Stimulated activated naive CD4-positive, alpha-beta T cell treated with Interleukin-2 at 50 U/mL for 16 hours (primary cell): ENCODE measurements around the gene TSPEAR.
"Not testable (repeated sequence)": the region's sequence is repeated elsewhere in the genome, so short reads cannot be mapped to it uniquely, and the experiment has no call there.

Experiments used
- DNase-seq: peaks from one replicate; lab custom pipeline; 2025; lab: John Stamatoyannopoulos, UW

TSPEAR gene

GRCh38 chr21:44568667-44569556 lies 142.5 kb downstream of the TSPEAR start:
- no peak for DNase-seq

DNA sequence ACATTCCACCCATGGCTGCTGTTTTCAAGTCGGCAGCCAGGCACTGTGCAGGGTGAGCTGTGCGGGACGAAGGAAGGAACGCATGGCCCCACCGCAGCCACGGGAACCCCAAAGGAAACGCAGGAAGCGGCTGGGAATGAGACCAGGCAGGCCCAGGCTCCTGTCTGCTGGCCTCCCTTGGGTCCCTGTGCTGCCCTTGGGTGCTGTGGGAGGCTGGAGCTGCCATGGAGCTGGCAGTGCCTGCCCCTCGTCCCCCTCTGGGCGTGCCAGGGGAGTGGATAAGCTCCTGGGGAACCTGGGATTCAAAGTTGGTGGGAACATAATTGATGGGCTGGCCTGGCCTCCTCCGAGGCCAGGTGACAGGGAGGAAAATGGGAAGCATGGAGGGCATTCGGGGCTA lies 143.1 kb downstream of the TSPEAR start:
- DNase-seq, result no peak

DNA sequence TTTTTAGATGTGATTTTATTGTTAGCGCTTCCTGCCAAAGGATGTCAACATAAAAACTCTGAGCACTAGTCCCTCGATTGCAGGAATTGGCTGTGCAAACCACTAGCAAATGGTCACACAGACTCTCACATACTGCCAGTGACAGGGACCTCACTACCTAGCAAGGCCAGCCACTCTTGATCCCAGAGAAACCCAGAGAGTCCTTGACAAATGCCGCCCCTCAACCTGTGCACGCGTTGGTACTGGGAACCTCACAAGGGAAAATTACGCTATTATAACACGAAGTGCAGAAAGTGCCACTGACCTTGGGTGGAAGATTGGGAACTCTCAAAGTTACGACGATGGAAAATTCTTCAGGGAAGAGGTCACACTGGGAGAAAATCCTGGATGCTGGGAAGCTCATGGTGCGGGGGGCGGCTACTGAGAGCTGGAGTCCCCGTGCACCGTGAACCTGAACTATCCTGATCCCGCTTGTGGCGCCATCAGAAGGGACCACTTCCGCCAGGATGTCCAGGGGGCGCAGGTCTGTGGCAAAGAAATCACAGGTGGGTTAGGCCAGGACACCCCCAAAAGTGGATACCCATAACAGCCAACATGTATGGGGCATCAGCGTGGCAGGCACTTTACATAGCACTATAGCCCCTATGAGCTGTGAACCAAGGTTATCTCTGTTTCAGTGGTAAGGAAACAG lies 143.7 kb downstream of the TSPEAR start:
- DNase-seq, result no peak

DNA sequence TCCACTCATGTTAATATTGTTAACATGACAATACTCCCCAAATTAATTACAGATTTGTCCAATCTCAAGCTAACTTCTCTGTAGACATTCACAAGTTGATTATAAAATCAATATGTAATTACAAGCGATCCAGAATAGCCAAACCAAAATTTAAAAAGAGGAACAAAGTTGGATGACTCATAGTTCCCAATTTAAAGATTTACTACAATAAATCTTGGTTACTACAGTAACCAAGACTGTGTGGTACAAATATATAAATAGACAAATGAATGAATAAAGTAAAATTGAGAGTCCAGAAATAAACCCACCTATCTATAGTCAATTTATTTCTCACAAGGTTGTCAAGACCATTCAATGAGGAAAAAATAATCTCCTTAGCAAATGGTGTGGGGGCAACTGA lies 145.0 kb downstream of the TSPEAR start:
- no peak for DNase-seq

DNA sequence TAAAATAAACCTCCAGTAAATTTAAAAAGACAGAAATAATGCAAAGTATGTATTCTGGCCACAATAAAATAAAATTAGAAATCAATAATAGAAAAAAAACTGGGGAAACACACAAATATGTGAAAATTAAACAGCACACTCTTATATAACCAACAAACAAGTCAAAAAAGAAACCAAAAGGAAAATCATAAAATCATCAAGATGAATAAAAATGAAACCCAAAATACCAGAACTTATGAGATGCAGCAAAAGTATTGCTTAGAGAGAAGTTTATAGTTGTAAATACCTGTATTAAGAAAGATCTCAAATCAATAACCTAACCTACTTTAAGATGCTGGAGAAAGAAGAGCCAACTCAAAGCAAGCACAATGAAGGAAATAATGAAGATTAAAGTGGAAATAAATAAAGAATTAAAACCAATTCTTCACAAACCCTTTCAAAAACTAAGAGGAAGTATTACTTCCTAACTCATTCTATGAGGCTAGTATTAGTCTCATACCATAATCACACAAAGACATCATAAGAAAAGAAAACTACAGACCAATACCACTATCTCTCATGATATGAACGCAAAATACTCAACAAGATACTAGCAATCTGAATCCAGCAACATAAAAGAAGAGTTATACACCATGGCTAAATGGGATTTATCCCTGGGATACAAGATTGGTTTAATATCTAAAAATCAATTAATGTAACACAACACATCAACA lies 146.3 kb downstream of the TSPEAR start:
- no peak for DNase-seq

DNA sequence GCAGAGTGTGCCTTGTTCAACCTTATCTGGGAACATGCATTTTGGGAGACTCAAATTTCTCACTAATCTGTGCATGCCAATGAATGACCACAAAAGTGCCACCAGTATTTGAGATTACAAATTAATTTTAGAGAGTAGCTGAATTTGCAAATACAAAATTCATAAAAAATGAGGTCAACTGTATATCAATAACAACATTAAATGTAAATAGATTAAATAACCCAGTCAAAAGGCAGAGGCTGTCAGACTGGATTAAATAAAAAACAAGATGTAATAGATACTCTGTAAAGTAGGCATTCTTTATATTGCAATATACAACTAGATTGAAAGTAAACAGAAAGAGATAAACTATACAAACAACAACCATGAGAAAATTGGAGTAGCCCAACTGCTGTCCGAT lies 147.3 kb downstream of the TSPEAR start:
- DNase-seq, result no peak

DNA sequence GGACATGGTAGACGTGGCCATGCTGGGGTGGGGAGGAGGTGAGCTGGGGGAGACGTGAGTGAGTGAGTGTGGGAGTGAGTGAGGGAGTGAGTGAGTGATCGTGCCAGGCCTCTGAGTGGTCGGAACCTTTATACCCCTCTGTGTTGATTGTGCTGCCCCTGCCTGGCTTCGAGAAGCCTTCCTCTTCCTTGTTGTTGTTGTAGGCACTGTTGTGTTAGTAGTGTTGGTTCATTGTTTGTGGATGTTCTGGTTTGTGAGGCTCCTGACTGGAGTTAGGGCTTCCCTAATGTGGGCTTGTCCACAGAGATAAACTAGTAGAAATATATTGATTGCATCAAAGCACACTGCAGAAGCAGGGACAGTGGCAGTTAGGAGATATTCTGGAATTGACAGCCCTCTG lies 152.7 kb downstream of the TSPEAR start, which contains the start of gene KRTAP10-3:
Gene KRTAP10-3 (minus strand): TSS at position 101 of the 400 bp plus-strand sequence. CDS start 80 bp downstream, at position 21.
- no peak for DNase-seq

- DNase-seq, result not testable (repeated sequence)
Observed at GRCh38 chr21:44558329-44558675, 153.1 kb downstream of the TSPEAR start.

- no peak for DNase-seq
Observed at GRCh38 chr21:44557491-44558328, 153.7 kb downstream of the TSPEAR start.

- DNase-seq, result no peak
Observed at GRCh38 chr21:44556879-44557278, 154.5 kb downstream of the TSPEAR start.

GRCh38 chr21:44555200-44555875 lies 156.0 kb downstream of the TSPEAR start:
- no peak for DNase-seq

DNA sequence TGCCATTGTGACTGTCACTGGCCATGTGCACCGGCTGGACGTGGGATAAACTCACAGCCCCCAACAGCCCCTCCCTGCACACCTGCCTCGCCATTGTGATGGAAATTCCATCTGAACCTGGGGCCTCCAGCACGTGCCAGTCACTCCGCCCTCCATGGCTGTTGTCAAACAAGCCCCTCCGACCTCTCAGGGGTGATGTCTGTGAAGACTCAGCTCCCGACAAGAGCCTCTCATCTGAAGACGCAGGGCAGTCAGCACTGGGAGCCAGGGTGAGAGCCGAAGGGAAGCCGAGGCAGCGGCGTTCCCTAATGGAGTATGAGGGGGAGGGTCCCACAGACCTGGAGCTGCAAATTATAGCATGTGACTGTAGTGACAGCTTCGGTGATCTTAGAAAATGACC lies 158.7 kb downstream of the TSPEAR start:
- DNase-seq, result no peak

- no peak for DNase-seq
Observed at GRCh38 chr21:44552136-44552535, 159.2 kb downstream of the TSPEAR start.

GRCh38 chr21:44551340-44551961 lies 159.9 kb downstream of the TSPEAR start, which contains the start of gene KRTAP10-2:
KRTAP10-2 (minus strand) TSS chr21:44551505; CDS start chr21:44551458, 47 bp downstream.
- no peak for DNase-seq

- DNase-seq, result no peak
Observed at GRCh38 chr21:44550807-44551206, 160.6 kb downstream of the TSPEAR start.

GRCh38 chr21:44550285-44550684 lies 161.1 kb downstream of the TSPEAR start:
- not testable (repeated sequence) for DNase-seq

DNA sequence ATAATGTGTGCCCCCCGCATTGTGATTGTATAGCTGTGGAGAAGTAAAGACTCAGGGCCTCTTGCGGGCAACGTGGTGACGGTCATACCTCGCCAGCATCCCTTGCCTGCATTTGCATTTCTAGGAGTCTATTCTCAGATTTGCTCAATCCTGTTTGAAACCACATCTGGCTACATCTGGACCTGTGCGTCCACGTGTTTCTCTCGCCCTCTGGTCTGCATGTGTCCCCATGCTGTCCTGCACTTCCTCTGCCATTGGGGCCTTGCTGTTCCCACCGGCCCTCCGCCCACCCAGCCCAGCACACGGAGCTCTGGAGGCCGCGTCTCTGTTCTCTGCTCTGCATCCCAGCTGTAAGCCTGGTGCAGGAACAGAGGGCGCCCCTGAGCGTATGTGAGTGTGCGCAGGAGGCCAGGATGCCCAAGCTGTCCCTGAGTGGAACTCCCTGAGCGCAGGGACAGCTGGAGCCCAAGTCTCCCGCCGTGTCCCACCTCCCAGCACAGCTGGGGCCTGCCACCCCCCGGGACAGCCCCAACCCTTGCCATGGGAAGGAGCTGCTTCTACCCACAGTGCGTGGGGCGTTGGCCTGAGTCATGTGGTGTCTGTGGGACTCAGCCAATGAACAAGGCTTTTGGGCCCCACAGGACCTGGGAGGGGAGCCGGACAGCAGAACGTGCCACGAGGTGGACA lies 161.7 kb downstream of the TSPEAR start:
- no peak for DNase-seq

- no peak for DNase-seq
Observed at GRCh38 chr21:44548922-44549321, 162.4 kb downstream of the TSPEAR start.

DNA sequence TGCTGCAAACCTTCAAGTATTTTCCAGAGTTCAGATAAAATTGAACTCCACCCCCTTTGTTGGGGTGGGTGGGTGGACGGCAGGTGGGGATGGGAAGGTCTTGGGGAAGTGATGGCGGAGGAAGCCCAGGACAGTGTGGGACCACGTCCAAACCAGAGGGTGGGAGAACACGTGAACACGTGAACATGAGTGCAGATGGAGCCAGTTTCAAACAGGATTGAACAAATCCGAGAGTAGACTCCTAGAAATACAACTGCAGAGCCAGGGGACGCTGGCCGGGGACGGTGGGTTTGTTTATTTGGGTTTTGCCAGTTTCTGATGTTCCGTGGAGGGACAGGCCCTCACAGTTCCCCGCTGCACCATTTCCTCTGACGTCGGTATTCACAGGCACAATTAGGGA lies 163.0 kb downstream of the TSPEAR start:
- no peak for DNase-seq
